Endothelial cell of hepatic sinusoid (primary cell): ENCODE results near the gene ADAMTS5.

Source experiments
- in situ Hi-C: cut with HindIII; loops from 2 replicates; pipeline ENCODE4 v1.10.0; 2017; ENCODE audit warnings: low sequenced_read_pairs

Gene ADAMTS5

DNA sequence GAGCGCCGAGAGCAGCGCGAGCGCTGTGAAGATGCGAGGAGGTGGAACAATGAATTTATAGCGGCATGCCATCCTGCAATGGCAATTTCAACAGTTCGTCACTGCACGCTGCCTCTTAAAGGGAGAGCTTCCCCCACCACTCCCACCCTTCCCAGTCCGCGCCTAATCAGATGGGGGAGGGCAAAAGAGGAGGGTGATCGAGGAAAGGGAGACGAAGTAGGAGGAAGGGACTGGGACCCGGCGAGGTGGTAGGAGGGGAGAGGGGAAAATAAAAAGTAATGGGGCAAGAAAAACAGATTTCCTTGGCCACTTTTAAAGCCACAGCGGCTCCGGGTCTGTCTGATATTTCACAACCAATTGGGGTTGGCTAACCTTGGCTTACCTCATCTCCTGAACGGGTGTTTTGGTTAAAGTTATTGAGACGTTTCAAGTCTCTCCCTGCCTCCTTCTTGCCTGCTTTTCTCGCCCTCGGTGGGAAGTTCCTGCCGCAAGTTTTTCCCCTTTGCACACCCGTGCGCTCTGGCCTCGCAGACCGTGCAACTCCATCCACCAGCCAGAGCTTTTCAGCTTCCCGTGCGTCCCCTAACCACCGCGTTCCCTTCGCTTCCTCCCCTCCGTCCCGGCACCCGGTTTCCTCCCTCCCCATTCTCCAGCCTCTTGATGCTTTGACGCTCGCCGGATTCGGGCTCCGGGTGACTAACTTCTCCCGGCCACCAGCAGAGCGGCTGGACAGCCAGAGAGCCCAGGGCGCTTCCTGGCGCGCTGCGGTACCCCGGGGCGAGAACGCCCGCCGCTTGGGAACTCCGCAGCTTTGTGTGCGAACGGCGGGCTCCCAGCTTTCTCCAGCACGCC is at the start of gene ADAMTS5:
Gene ADAMTS5, minus strand, starts transcription at position 27 of the 852 bp plus-strand sequence. CDS start 697 bp downstream, outside the sequence.
- in situ Hi-C loops: no loop called here

- in situ Hi-C loops: no loop called here
These were observed 34.6 kb upstream of the ADAMTS5 start for GRCh38 chr21:27001526-27001925.

GRCh38 chr21:26983576-26983975 is 16.7 kb upstream of the ADAMTS5 start:
- in situ Hi-C loops: no loop called here

DNA sequence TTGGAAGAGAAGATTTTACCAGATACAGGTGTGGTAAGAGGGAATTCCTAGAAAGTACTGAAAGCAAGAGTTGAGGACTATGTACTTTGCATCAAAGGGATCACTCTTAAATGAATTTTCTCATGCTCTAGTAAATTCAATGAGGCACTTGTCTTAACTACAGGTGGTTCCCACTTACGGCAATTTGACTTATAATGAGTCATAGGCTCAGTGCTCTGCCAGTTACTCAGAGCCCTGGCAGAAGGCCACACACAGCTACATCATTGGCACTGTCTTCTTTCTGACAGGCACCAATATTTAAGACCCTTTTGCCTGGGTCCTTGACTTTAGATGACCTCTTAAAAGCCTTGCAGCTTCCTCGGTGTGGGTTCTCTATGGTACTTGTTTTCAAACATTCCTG is 15.9 kb upstream of the ADAMTS5 start:
- in situ Hi-C loops: no loop called here

GRCh38 chr21:26977746-26978145 is 10.9 kb upstream of the ADAMTS5 start:
- in situ Hi-C loops: no loop called here

DNA sequence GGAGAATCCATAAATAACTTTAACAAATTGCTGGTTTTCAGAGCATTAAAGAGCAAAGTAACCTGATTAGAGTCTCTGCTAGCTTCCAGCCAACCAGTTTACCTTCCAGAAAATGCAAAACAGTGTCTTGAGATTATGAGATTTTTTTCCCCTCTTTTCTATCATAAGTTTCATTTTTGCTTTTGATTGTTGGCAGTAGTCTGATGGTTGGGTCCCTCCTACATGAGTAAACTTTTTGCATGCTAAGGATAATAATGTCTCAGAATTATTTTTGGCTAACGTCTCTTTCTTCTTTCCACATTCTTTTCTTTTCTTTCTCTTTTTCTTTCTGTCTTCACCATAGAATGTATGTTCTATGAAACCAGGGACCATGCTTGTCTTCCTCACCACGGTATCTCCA is 6.3 kb upstream of the ADAMTS5 start:
- in situ Hi-C loops: no loop called here

GRCh38 chr21:26972192-26972591 is 5.3 kb upstream of the ADAMTS5 start:
- in situ Hi-C loops: no loop called here

- in situ Hi-C loops: no loop called here
These were observed 3.3 kb upstream of the ADAMTS5 start for GRCh38 chr21:26969971-26970725.

DNA sequence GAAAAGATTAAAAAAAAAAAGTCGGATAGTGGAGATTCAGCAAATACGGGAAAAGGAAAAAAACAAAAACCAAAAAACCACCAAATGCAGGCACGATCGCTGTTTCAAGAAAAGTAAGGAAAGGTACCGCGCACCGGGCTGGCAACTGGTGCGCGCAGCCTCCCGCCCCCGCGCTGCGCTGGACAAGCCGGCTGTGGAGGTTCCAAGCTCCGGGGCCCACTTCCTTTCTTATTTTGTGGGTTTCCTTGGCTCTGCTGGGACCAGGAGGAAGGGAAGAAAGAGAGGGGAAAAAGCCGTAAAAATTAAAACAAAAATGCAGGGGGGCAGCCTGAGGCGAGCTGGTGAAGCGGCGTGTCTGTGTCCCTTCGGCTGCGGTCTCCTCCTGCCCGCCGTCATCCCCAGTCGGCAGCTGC is 233 bp downstream of the ADAMTS5 start:
- in situ Hi-C loops: no loop called here

DNA sequence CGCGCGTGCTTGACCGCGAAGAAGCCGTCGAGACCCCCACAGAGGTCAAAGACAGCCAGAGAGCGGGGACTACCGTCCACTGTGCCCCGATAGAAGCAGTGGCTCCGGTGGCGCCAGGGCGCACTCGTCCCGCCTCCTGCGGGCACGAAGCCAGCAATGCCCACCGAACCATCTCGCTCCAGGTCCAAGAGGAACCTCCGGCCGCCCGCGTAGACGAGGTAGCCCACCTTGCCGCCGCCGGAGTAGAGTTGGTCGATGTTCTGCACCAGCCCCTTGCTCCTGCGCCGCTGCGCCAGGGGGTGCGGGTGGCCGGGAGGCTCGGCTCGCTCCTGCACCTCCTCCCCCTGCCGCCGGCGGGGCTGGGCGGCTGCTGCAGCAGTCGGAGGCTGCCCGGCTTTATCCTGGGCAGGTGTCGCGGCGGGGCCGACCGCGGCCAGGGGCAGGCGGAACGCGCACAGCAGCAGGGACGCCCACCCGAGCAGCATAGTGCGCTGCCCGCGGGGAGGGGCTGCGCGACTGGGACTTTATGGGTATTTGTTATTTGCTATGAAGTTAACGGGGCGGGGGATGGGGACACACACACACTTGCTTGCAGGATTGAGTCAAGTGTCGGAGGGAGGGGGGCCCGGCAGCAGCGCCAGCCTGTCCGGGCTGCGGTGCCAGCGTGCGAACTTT is 844 bp downstream of the ADAMTS5 start:
- in situ Hi-C loops: no loop called here

- in situ Hi-C loops: no loop called here
These were observed 1.6 kb downstream of the ADAMTS5 start for GRCh38 chr21:26965040-26965906.

DNA sequence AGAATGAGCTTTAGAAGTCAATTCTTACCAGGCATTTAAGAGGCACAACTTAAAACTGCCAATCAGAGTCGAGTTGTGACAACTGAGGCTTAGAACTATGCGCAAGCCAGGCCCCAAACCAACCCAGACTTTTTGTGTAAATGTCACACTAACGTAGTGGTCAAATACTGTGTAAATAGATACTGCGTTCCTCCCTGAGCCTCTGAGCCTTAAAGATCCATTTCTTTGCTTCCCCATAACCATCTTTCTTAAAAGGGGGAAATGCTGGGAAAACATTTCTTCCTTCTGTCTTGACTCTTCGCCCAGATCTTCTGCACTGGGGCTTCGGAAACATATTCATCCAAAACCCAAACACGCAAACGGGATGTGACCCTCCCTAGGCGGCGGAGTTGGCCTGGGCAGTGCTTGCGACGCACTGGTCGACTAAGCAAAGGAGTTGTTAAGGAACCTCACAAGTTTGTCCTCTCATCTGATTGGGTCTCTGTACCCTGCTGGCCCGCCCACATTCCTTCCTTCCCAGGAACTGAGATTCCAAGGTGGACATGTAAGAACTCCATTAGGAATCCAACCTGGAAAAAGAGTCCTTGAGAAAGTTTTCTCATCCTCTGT is 2.6 kb downstream of the ADAMTS5 start:
- in situ Hi-C loops: no loop called here

DNA sequence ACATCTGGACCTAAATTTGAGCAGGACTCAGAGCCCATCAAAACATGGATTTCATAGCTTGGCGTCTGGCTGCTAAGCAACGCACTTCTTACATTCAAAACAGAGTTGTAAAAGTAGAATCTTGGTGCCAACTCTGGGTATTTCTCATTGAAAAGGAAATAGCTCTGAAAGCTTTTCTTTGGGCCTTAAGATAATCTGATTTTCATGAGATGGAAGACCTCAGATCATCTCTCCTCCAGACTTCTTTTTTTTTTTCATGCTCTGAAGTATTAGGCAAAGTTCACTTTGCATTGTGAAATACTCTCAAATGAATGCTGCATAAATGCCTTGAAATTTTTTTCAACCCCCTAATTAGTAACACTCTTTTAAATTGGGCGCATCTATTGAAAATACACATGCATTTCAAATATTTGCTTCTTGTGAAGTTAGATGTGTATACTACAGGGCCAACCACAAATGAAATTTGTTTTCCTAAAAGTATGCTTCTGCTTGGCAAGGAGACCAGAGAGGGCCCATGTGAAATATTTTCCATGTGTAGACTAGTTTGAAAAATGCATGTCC is 4.2 kb downstream of the ADAMTS5 start:
- in situ Hi-C loops: no loop called here

GRCh38 chr21:26961698-26962097 is 5.2 kb downstream of the ADAMTS5 start:
- in situ Hi-C loops: no loop called here

DNA sequence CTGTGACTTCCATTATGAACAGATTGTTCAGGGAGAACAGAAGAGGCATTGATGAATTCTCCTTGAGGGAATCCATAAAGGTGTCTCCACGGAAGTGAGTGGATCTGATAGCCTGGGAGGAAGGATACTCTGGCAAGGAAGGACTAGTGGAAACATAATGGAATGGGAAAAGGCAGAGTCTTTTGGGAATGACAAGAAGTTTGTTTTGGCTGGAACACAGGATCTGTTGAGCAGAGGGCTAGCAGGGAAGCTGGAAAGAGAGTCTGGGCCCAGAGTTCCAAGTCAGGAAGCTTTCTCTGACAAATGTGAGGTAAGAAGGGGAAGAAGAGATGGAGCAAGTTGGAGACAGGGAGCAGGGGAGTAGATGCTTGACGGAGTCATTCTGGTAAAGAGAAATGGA is 8.1 kb downstream of the ADAMTS5 start:
- in situ Hi-C loops: no loop called here

DNA sequence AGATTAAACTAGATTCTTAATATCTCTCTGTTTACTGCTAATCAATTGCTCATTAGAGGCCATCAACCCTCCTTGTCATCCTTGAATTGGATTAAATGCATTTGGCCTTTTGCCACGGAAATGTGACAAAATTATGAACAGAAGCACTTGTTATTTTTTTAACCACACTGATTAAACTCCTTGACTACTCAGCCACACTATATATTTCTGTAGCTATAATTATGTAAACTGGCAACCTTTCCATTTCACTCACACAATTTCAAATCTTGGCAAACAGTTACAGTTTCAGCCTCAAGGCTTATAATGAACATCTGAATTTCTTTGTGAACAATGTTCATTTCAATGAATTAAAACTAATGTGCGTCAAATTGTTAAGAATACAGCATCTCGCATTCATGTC is 10.1 kb downstream of the ADAMTS5 start:
- in situ Hi-C loops: no loop called here

DNA sequence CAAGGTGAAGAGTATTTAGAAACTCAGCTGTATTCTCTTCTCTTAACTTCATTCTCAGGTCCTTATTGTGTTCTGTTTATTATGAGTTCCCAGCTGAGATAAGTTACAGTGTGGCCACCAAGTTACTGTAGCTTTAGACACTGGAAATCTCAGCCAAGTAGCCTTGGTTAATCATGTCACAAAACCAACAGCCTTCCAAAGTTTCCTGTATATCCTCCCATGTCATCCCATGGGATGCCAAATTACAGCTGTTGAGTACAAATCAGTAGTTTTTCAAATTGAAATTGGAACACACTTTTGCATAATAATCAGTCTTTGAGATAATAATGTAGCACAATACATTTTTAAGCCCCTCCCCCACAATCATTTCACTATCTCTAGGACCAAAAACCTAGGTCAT is 10.7 kb downstream of the ADAMTS5 start:
- in situ Hi-C loops: no loop called here

- in situ Hi-C loops: no loop called here
These were observed 12.2 kb downstream of the ADAMTS5 start for GRCh38 chr21:26954662-26955121.

DNA sequence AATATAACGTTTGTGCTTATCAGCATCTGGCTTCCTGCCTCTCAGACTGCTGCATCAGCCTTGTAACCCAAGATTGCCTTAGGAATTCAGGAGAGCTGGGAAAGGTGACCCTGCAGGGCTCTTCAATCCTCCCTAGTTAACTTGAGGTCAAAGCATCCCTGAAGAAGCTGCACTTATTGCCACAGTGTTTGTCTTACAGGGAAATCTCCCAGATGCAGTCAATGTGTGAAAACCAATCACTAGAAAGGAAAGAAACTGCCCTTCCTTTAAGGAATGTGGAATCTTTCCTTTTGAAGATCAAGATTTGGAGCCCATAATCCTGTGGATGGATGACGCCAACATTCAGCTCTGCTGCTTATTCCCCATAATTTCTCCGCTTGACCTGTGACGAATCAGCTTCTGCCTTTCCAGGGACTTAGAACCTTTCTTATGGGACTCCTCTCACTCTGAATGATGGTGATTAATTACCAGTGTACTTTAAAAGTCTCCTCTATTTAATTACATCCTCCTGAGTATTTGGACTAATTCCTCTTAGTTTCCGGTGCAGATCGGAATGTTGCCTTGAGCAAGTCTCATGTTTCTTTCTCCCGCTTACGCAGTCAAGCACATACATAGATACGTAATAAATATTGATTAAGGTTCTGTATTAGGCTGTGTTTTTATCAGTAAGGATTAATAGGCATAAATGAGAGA is 14.4 kb downstream of the ADAMTS5 start:
- in situ Hi-C loops: no loop called here
